Measurements from ENCODE around the gene NPEPL1. TPM values are rescaled to one million over a fixed set of nuclear protein-coding genes. Genes with fewer than 3 reads are reported as not detected.
"Not testable (repeated sequence)": the region's sequence is repeated elsewhere in the genome, so short reads cannot be mapped to it uniquely, and the experiment has no call there.

The NPEPL1 gene
- total RNA-seq, 2 experiments from 2014 or later: 37.8 to 41.3 TPM

DNA sequence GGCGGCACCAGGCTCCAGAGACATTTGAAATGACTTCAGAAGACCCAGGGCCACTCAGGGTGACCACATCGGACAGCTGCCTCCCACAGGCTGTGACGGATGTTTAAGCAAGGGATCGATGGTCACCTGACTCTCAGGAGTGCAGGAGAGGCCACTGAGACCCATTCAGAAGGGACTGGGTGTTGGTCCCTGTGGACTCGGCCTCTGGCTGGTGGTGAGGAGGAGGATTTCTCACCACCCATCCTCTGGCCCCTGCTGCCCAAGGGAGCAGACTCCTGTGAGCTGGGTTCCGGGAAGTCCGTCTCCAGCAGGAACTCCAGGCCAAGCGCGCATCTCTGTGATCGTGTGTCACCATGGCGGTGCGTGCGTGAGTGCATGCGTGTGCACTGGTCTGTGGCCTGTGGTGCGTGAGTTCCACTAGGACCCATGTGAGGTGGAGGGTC, 25.5 kb downstream of the NPEPL1 start:
- Mint-ChIP-seq H3K4me3 (no peak overlapping the region), H3K27me3 (peaks cover 8% of the 10 kb centered on the region), H3K36me3 (no peaks in the 10 kb centered on the region), H3K9me3 (no peaks in the 10 kb centered on the region), H3K4me1 (no peaks in the 10 kb centered on the region), H3K27ac (no peak overlapping the region)
- POLR2A ChIA-PET: no interaction called here
- ATAC-seq (ENCODE audit: low read depth): no peak
- no peak for DNase-seq

DNA sequence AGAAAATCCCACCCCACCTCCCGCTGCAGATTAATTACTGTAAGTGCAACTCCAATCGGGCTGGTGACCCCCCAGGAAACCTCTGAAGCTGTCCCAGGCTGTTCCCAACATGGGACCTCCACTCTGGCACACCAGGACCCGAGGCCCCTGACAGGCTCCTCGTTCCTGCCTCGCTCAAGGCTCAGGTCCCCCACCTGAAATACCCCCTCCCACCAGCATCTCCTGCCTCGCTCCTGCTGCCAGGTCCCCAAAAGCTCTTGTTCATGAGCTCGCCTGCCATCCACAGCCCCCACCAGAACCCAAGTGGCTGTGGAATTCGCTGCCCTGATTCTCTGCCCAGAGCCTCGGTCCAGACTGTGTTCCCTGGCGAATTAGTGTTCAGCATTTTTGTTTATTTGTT, 26.1 kb downstream of the NPEPL1 start:
- Mint-ChIP-seq H3K27ac (no peak overlapping the region), H3K27me3 (peaks cover 14% of the 10 kb centered on the region), H3K9me3 (no peaks in the 10 kb centered on the region), H3K4me3 (no peak overlapping the region), H3K4me1 (no peaks in the 10 kb centered on the region), H3K36me3 (no peaks in the 10 kb centered on the region)
- DNase-seq (peak; percentile 18), ATAC-seq (ENCODE audit: low read depth) (no peak)
- POLR2A ChIA-PET: no interaction called here

DNA sequence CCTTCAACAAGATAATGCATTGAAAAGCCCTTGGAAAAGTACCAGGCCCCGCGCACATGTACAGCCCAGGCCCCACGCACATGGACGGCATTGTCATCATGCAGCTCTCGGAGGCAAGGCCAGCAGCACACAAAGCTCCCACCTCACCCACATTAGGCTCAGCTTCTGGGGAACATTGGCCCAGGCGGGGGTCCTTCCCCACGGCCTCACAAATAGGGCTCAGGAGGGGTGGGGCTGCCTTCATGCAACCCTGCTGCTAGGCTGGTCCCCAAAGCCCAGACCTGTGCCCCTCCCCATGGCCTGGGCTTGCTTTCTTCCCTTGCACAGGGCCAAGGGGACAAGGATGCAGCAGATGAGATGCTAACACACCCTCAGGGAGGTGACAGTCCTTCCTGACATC, 26.7 kb downstream of the NPEPL1 start:
- ATAC-seq (ENCODE audit: low read depth): no peak
- Mint-ChIP-seq H3K9me3 (no peaks in the 10 kb centered on the region), H3K4me1 (no peaks in the 10 kb centered on the region), H3K4me3 (no peak overlapping the region), H3K36me3 (no peaks in the 10 kb centered on the region), H3K27ac (no peak overlapping the region), H3K27me3 (peaks cover 18% of the 10 kb centered on the region)
- POLR2A ChIA-PET: no interaction called here
- DNase-seq: no peak

DNA sequence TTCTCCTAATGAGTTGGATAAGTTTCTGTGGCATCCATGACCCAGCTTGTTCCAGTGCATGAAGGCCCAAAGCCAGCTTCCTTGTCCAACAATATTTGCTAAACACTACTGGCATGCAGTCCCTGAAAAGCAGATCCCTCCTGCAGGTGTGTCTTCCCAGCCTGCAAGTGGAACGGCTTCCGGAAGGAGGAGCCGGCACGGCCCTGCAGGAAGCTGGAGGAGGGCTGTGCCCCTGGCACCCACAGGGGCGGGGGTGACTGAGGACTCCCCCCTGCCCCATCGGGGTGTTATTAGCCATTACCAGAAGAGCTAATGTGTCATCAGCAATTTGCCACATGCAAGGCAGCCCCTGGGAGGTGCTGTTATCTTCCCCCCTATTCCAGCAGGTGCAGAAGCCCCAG, 27.4 kb downstream of the NPEPL1 start:
- H3K4me1 Mint-ChIP-seq: no peaks in the 10 kb centered on the region
- no peaks in the 10 kb centered on the region for H3K9me3 Mint-ChIP-seq
- H3K4me3 Mint-ChIP-seq: no peak overlapping the region
- POLR2A ChIA-PET: no interaction called here
- H3K27ac Mint-ChIP-seq: no peak overlapping the region
- DNase-seq (no peak), ATAC-seq (ENCODE audit: low read depth) (no peak)
- H3K27me3 Mint-ChIP-seq: peaks cover 25% of the 10 kb centered on the region
- H3K36me3 Mint-ChIP-seq: no peaks in the 10 kb centered on the region

DNA sequence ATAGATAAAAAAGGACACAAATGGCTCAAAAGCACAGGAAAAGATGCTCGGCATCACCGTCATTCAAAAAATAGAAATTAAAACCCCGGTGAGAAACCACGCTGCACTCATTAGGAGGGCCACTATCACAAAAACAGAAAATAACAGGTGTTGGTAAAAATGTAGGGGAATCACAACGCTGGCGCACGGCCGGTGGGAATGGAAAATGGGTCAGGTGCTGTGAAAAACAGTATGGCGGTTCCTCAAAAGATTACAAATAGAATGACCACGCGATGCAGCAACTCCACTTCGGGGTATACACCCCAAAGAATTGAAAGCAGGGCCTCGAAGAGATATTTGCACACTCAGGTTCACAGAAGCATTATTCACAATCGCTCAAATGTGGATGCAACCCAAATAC, 28.3 kb downstream of the NPEPL1 start:
- Mint-ChIP-seq H3K4me1 (no peaks in the 10 kb centered on the region), H3K4me3 (no peak overlapping the region), H3K27me3 (peaks cover 30% of the 10 kb centered on the region), H3K36me3 (no peaks in the 10 kb centered on the region), H3K27ac (no peak overlapping the region), H3K9me3 (no peaks in the 10 kb centered on the region)
- no peak for ATAC-seq (ENCODE audit: low read depth)
- DNase-seq: no peak
- POLR2A ChIA-PET: no interaction called here

DNA sequence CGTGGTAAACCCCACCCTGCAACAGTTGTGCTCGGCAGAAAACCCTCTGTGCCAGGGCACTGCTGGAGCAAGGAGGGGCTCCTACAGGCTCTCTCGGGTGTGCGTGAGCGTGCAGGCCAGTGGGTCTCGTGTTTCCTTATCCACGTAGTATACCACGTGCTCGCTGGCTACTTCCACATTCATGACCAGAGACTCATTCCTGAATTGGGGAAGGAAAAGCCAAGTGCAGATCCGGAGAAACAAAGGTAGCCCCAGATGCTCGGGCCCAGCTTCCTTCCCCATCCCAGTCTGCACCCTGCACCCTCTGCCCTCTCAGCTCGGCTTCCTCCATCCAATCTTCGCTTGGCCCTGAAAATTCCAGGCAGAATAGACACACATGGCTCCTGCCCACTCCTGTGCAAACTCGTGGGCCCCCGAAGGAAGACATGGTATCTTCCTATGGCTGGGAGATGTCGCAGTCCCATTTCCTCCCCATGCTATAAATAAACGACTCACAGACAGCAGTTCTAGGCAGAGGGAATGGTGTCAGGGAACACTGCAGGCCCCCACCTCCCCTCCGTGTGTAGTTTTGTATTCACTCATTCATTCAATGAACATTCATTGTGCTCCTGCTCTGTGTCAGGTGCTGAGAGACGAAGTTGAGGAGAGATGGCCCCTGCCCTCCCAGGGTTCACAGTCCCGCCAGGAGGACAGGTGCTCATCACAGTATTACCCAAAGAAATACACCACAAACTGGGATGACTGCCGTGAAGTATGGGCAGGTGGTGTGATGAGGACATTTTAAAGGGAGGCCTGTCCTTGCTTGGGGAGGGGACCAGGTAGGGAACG, 29.6 kb downstream of the NPEPL1 start:
- POLR2A ChIA-PET: no interaction called here
- H3K36me3 Mint-ChIP-seq: no peaks in the 10 kb centered on the region
- DNase-seq (peak; percentile 13), ATAC-seq (ENCODE audit: low read depth) (no peak)
- H3K4me1 Mint-ChIP-seq: no peaks in the 10 kb centered on the region
- H3K27me3 Mint-ChIP-seq: peaks cover 35% of the 10 kb centered on the region
- H3K27ac Mint-ChIP-seq: no peak overlapping the region
- peaks cover 2% of the 10 kb centered on the region for H3K9me3 Mint-ChIP-seq
- no peak overlapping the region for H3K4me3 Mint-ChIP-seq

DNA sequence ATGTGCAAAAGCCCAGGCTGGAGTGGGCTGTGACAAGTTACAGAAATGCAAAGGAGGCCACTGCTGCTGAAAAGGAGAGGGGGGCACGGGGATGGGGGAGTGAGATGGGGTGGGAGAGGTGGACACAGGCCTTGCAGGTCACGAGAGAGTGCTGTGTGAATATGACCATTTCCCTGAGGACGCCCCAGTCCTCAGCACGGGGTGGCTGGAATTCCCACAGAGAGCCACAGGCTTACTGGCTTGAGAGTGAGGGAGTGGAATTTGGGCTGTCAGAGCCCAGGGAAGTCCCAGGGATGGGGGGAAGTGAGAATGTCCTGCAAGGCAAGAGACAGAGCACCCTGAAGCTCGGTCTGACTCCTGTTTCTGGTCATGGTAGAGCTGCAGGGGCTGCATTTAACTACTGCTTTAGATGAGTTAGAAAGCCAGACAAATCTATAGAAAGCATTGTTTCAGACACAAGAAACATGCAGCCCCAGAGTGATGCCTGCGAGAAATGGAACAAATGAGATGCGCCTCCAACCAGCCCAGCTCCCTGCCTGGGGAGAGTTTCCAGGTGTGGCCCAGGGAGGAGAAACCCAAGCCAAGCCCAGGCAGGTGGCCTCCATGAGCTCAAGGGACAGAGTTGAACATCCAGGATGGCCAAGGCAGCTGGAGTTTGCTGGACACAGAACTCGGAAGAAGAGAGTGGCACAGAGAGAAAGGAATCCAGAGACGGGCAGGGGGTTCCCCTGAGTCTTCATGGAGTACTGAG, 30.5 kb downstream of the NPEPL1 start:
- POLR2A ChIA-PET: no interaction called here
- ATAC-seq (ENCODE audit: low read depth) (no peak), DNase-seq (no peak)
- H3K27me3 Mint-ChIP-seq: peaks cover 43% of the 10 kb centered on the region
- no peak overlapping the region for H3K27ac Mint-ChIP-seq
- no peaks in the 10 kb centered on the region for H3K4me1 Mint-ChIP-seq
- no peaks in the 10 kb centered on the region for H3K36me3 Mint-ChIP-seq
- peaks cover 2% of the 10 kb centered on the region for H3K9me3 Mint-ChIP-seq
- no peak overlapping the region for H3K4me3 Mint-ChIP-seq

DNA sequence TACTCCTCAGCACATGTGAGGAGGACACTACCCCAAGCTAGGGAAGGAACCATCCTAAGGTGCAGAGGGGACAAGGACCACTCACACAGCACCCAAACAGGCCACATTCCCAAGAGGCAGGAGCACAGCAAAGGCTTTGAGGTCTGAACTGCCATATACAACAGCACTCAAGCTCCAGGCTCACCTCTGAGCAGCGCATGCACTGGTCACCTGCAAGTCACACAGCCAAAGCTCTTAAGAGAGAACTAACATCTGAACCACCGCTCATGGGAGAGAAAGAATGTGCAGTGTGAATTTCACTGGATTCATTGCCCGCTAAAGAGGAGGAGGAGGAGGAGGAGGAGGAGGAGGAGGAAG, 31.0 kb downstream of the NPEPL1 start:
- no peak for DNase-seq
- ATAC-seq (ENCODE audit: low read depth): no peak
- Mint-ChIP-seq H3K4me1 (no peaks in the 10 kb centered on the region), H3K27me3 (peaks cover 45% of the 10 kb centered on the region), H3K36me3 (no peaks in the 10 kb centered on the region), H3K4me3 (no peak overlapping the region), H3K27ac (no peak overlapping the region), H3K9me3 (peaks cover 2% of the 10 kb centered on the region)
- POLR2A ChIA-PET: no interaction called here

DNA sequence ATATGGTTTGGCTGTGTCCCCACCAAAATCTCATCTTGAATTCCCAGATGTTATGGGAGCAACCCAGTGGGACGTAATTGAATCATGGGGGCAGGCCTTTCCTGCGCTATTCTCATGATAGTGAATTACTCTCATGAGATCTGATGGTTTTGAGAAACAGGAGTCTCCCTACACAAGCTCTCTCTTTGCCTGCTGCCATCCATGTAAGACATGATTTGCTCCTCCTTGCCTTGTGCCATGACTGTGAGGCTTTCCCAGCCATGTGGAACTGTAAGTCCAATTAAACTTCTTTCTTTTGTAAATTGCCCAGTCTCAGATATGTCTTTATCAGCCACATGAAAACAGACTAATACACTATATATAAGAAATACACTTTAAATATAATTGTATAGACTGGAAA, 33.6 kb downstream of the NPEPL1 start:
- ATAC-seq (ENCODE audit: low read depth); H3K9me3 Mint-ChIP-seq; H3K27ac Mint-ChIP-seq; DNase-seq; POLR2A ChIA-PET; H3K4me3 Mint-ChIP-seq; H3K36me3 Mint-ChIP-seq; H3K4me1 Mint-ChIP-seq: not testable (repeated sequence)
- peaks cover 50% of the 10 kb centered on the region for H3K27me3 Mint-ChIP-seq

DNA sequence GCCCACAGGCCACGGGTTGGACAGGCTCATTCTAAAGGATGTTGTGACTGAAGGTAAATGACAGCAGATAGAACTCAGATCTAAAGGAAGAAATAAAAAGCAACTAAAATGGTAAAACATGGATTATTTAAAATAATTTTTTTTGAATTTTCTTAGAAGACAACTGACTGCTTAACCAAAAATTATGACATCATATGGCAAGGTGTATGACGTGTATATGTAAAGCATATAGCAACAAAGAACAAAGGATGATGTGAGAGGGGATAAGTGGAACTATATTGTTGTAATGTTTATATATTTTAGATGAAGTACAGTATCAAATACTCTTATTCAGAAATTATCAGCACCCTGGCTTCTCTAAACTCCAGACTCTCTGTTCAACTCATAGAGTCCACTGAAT, 38.6 kb downstream of the NPEPL1 start:
- H3K9me3 Mint-ChIP-seq: peaks cover under 1% of the 10 kb centered on the region
- no peak overlapping the region for H3K4me3 Mint-ChIP-seq
- peaks cover 54% of the 10 kb centered on the region for H3K27me3 Mint-ChIP-seq
- no peaks in the 10 kb centered on the region for H3K4me1 Mint-ChIP-seq
- ATAC-seq (ENCODE audit: low read depth) (no peak), DNase-seq (no peak)
- no peak overlapping the region for H3K27ac Mint-ChIP-seq
- POLR2A ChIA-PET: no interaction called here
- no peaks in the 10 kb centered on the region for H3K36me3 Mint-ChIP-seq

DNA sequence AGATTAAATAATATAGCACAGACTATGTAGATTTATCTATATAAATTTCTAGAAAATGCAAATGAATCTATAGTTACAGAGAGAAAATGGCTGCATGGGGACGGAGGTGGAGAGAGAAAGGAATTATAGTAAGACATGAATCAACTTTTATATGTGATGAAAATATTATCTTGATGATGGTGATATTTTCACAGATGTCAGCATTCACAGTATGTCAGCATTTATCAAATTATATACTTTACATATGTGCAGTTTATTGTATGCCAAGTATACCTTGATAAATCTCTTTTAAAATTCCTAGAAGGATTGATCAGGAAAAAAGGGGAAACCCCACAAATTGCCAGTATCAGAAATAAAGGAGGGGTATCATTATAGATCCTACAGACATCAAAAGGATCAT, 44.6 kb downstream of the NPEPL1 start:
- ATAC-seq (ENCODE audit: low read depth) (no peak), DNase-seq (no peak)
- no peaks in the 10 kb centered on the region for H3K36me3 Mint-ChIP-seq
- no peaks in the 10 kb centered on the region for H3K4me1 Mint-ChIP-seq
- peaks cover 65% of the 10 kb centered on the region for H3K27me3 Mint-ChIP-seq
- no peak overlapping the region for H3K4me3 Mint-ChIP-seq
- no peaks in the 10 kb centered on the region for H3K9me3 Mint-ChIP-seq
- POLR2A ChIA-PET: no interaction called here
- no peak overlapping the region for H3K27ac Mint-ChIP-seq

DNA sequence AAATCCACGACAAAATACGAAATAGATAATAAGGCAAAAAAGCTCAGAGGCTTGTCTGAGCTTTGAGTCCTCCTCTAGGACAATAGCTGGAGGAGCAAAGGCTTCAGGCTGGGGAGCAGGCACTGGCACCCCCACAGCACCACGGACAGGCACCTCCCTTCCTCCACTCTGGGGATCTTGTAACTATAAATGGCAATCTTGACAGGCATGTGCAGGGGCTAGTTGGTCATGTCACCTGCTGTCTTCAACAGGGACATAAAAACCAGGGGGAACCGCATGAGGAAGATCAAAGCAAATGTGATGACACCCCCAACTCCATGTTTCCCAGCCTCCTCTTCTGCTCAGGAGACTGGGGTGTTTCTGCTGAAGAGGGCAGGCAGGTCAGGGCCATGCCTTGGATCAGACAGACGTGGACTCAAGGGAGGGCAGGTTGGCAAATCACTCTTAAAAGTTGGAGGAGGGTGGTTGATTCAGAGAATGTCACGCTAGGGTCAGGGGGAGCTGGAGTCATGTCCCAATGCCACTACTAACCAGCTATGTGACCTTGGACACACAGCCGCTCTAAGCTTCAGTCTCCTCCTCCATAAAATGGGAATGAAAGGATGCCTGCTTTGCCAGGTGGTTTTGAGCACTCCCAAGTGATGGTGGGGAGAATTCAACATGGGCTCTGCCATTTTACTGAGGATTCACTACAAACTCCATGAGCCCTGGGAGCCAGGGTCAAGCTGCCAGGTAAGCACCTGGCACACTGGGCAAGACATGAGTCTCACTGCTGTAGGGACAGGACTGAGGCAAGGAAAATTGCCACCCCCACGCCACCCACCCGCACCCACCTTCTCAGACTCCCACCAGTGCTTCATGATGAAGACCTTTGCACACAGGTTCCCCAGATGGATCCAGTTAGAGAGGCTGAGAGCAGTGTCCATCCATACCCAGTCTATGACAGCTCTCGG, 48.0 kb downstream of the NPEPL1 start:
- ATAC-seq (ENCODE audit: low read depth): no peak
- Mint-ChIP-seq H3K27me3 (peaks cover 56% of the 10 kb centered on the region), H3K4me1 (no peaks in the 10 kb centered on the region), H3K9me3 (no peaks in the 10 kb centered on the region), H3K36me3 (no peaks in the 10 kb centered on the region), H3K4me3 (no peak overlapping the region), H3K27ac (no peak overlapping the region)
- no peak for DNase-seq
- POLR2A ChIA-PET: no interaction called here

DNA sequence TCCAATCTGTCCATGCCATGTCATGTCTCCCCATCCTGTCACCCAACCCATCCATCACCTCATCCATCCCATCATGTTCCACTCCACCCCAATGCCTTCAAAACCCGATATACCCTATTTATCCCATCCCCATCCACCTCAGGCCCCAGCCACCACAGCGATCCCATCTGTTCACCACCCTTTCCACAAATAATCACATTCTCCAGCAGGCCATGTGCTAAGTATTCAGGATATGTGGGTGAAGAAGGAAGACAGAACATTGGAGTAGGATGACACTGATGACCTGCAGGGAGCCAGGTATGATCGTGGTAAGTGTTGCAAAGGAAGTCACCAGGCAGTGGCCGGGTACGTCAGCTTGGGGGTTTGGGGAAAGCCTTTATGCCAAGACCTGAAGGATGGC, 48.8 kb downstream of the NPEPL1 start:
- Mint-ChIP-seq H3K4me1 (no peaks in the 10 kb centered on the region), H3K27ac (no peak overlapping the region), H3K27me3 (peaks cover 55% of the 10 kb centered on the region), H3K36me3 (no peaks in the 10 kb centered on the region), H3K4me3 (no peak overlapping the region), H3K9me3 (no peaks in the 10 kb centered on the region)
- ATAC-seq (ENCODE audit: low read depth): no peak
- no peak for DNase-seq
- POLR2A ChIA-PET: no interaction called here
